Fibroblast of villous mesenchyme (primary cell): Measurements from ENCODE around the gene PSMB10. TPM values are rescaled to one million over a fixed set of nuclear protein-coding genes. Genes with fewer than 3 reads are reported as not detected.
A peak's percentile ranks its signal among the peaks of the same experiment; 100 is the strongest.

Source experiments
- DNase-seq: peaks from one replicate; pipeline ENCODE4 v3.0.0-alpha.2; 2010; ENCODE audit warnings: low read depth
- H3K4me3 ChIP-seq: 2 replicates; pipeline ENCODE4 v1.5.1; 2011; ENCODE audit warnings: low read depth, mild to moderate bottlenecking, low read length
- total RNA-seq: library from RNA; depleted of rRNA; stranded (reverse); fragments of >200 nt; gene quantifications from 2 replicates; pipeline ENCODE4 v1.2.3, GENCODE V29; 2012
- TF ChIP-seq, protein P1 (sequence below): IDR thresholded peaks from 2 replicates; pipeline ENCODE4 v1.5.1; 2012; ENCODE audit warnings: low read depth, mild to moderate bottlenecking, low read length; ENCODE audit not compliant: insufficient read depth

PSMB10 gene
- total RNA-seq, 1 donor, result 54.0 TPM

DNA sequence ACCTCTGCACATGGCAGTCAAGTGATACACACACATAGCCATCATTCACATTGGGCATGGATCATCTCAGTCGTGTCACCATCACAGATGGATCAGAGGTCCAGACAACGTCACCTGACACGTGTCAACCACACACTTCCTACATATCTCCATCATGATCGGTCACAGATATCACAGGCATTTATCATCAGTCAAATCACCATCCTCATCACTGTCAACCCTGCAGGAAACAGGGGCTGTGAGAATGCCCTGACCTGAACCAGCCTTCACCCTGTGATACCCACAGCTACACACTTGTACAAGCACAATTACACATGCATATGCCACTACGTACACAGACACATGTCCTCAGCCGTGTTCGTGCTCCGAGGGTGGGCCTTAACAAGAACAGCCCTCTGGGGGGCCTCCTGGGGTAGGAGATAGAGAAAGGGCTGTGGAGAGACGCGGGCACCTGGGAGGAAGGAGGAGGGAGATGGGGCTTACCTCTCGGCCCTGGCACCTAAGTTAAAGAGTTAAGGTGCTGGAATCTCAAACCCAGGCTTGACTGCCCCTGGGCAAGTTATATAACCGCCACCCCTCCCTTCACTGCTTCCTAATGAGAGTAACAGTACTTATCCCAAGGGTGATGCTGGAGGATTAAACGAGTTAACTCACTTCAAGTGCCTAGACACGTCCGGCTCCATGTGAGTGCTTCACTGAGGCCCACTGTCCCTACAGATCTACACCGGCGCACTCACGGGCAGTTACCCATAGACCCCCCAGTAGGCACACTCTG, 30.7 kb upstream of the PSMB10 start:
- TF ChIP-seq, protein P1, sequence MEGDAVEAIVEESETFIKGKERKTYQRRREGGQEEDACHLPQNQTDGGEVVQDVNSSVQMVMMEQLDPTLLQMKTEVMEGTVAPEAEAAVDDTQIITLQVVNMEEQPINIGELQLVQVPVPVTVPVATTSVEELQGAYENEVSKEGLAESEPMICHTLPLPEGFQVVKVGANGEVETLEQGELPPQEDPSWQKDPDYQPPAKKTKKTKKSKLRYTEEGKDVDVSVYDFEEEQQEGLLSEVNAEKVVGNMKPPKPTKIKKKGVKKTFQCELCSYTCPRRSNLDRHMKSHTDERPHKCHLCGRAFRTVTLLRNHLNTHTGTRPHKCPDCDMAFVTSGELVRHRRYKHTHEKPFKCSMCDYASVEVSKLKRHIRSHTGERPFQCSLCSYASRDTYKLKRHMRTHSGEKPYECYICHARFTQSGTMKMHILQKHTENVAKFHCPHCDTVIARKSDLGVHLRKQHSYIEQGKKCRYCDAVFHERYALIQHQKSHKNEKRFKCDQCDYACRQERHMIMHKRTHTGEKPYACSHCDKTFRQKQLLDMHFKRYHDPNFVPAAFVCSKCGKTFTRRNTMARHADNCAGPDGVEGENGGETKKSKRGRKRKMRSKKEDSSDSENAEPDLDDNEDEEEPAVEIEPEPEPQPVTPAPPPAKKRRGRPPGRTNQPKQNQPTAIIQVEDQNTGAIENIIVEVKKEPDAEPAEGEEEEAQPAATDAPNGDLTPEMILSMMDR, result no peak
- peak overlapping the region; percentile 96 for H3K4me3 ChIP-seq
- DNase-seq, result peak; percentile 25

DNA sequence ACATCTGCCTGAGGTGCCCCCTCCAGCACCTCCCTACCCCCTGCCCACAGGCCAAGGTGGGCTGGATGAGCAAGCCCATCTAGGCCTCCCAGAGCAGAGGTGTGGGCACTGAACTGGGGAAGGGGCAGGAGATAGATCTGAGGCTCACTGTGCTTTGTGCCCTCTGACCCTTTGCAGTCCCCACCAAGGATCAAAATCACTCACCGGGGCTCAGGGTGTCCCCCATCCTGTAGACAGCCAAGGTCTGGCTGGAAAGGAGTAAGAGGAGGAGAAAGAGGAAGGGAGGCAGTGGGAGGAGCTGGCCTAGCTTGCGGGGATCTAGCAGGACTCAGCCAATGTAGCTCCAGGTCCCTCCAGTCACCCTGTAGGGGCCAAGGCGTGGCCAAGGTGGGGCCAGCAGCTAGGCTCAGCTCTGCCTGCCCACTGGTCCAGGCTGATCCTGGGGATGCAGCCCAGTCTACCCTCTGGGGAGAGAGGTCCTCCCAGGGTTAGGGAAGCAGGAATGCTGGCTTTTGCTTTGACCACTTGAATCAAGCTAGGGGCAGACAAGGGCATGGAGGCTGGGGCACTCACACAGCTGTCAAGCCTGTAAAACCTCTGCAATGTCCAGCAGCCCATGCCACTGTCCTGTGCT, 30.0 kb upstream of the PSMB10 start:
- peak; percentile 61 for DNase-seq
- TF ChIP-seq, protein P1, result no peak
- peak overlapping the region; percentile 96 for H3K4me3 ChIP-seq

- TF ChIP-seq, protein P1, result no peak
- no peak for DNase-seq
- peak overlapping the region; percentile 96 for H3K4me3 ChIP-seq
Observed at GRCh38 chr16:67965668-67966548, 29.3 kb upstream of the PSMB10 start.

- H3K4me3 ChIP-seq, result no peak overlapping the region
- TF ChIP-seq, protein P1, result no peak
- DNase-seq, result no peak
Observed at GRCh38 chr16:67964477-67965131, 28.0 kb upstream of the PSMB10 start.

GRCh38 chr16:67963662-67964321, 27.1 kb upstream of the PSMB10 start:
- H3K4me3 ChIP-seq, result no peak overlapping the region
- no peak for DNase-seq
- TF ChIP-seq, protein P1, result no peak

- H3K4me3 ChIP-seq, result no peak overlapping the region
- DNase-seq, result no peak
- TF ChIP-seq, protein P1, result no peak
Observed at GRCh38 chr16:67963292-67963661, 26.6 kb upstream of the PSMB10 start.
